PFSK-1 (cell line): ENCODE measurements around the gene DNAL1.

Source experiments
- FOXP2 ChIP-seq: optimal IDR thresholded peaks from 2 replicates; pipeline ENCODE3; 2011; ENCODE audit warnings: borderline replicate concordance, control low read depth, inconsistent platforms; ENCODE audit not compliant: insufficient read depth; ENCODE audit errors: extremely low read length, extremely low read depth
- POLR2AphosphoS5 ChIP-seq: IDR thresholded peaks from 2 replicates; pipeline ENCODE4 v1.6.1; 2012; ENCODE audit warnings: low read depth, mild to moderate bottlenecking, control low read depth, low read length, moderate library complexity
- REST ChIP-seq, 2 experiments: IDR thresholded peaks; 2 replicates each; pipeline versions ENCODE4 v1.6.1 to v1.8.0; 2011 to 2012; ENCODE audit warnings: low read depth in 2 of 2, low read length in 2 of 2, control low read depth in 1 of 2, inconsistent platforms in 1 of 2, mild to moderate bottlenecking in 1 of 2, moderate library complexity in 1 of 2; ENCODE audit not compliant: insufficient read depth in 1 of 2
- SIN3A ChIP-seq: IDR thresholded peaks from 2 replicates; pipeline ENCODE4 v1.6.1; 2012; ENCODE audit warnings: mild to moderate bottlenecking, low read length, moderate library complexity, borderline replicate concordance; ENCODE audit not compliant: insufficient read depth
- TAF1 ChIP-seq: IDR thresholded peaks from 2 replicates; pipeline ENCODE4 v1.6.1; 2012; ENCODE audit warnings: low read length, control low read depth, borderline replicate concordance; ENCODE audit not compliant: insufficient read depth

- TF ChIP-seq POLR2AphosphoS5 (no peak), TAF1 (no peak), REST (IDR thresholded peaks at IDR 0.05; ENCODE audit: insufficient read depth in 1 of 2, low read depth in 2 of 2, low read length in 2 of 2) (no peak), SIN3A (no peak), FOXP2 (no peak)
These were observed 55.5 kb downstream of the DNAL1 start for GRCh38 chr14:73700325-73700724.
